ENCODE data around the gene TMEM72. TPM values are rescaled to one million over a fixed set of nuclear protein-coding genes. Genes with fewer than 3 reads are reported as not detected.

Gene TMEM72
- total RNA-seq, 1 donor from 2014 or later, result not detected

DNA sequence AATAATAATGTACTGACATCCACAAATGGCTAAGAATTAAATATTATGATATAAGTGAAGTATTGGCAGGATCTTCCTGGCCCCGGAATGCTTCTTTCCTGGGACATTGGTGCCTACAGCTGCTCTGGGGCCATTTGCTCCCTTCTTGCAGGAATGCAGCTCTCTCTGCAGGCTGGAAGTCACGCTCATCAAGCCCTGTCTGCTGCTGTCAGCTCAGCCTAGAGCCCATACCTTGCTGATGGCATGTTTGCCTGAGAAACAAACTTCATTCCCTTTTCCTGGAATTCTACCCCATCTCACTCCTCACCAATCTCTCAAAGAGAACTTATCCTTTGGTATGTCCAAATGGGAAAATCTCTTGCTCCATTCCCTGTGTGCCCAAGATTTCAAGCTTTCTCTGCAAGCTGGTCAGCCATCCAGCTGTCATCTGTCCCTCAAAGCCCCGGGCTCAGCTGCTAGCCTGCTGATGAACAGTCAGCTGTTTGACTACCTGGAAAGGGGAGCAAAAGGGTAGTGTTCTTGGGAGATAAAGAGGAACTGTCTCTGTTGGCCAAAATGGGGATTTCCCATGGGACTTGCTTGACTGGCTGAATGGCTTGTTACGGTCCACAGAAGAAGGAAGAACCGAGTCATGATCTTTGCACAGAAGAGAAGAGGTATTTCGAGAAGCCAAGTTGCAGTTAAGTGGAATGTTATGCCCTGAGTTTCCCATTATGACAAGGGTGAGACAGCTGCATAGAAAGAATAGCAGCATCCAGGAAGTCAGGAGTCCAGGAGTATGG, 36.4 kb downstream of the TMEM72 start:
- no peaks in the 10 kb centered on the region for H3K27me3 ChIP-seq (ENCODE audit: control insufficient read depth, insufficient read depth, low read length)
- no peak for DNase-seq (ENCODE audit: low read depth)
- no peak overlapping the region for H3K4me3 ChIP-seq (ENCODE audit: low read depth, low read length)
- H3K36me3 ChIP-seq (ENCODE audit: control insufficient read depth, insufficient read depth, low read length), result no peaks in the 10 kb centered on the region
- TF ChIP-seq, protein P1, sequence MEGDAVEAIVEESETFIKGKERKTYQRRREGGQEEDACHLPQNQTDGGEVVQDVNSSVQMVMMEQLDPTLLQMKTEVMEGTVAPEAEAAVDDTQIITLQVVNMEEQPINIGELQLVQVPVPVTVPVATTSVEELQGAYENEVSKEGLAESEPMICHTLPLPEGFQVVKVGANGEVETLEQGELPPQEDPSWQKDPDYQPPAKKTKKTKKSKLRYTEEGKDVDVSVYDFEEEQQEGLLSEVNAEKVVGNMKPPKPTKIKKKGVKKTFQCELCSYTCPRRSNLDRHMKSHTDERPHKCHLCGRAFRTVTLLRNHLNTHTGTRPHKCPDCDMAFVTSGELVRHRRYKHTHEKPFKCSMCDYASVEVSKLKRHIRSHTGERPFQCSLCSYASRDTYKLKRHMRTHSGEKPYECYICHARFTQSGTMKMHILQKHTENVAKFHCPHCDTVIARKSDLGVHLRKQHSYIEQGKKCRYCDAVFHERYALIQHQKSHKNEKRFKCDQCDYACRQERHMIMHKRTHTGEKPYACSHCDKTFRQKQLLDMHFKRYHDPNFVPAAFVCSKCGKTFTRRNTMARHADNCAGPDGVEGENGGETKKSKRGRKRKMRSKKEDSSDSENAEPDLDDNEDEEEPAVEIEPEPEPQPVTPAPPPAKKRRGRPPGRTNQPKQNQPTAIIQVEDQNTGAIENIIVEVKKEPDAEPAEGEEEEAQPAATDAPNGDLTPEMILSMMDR (IDR thresholded peaks at IDR 0.05; ENCODE audit: insufficient read depth, low read length, poor library complexity, severe bottlenecking), result no peak

DNA sequence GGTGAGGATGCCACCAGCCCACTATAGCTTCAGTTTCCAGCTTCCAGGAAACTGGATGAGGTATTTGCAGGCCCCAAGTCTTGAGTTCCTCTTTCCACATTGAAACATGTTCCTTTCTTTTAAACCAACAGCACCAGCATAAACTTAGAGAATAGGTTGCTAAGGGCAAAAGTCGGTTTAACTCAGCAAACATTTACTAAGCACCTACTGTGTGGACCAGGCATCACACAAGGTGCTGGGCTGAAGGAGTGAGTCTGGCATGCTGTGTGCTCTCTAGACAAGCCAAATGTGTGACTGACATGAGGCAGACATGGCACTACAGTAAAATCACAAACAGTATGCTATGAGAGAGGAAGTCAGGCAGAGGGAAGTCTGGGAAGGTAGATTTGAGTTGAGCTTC, 37.5 kb downstream of the TMEM72 start:
- H3K4me3 ChIP-seq (ENCODE audit: low read depth, low read length), result no peak overlapping the region
- no peaks in the 10 kb centered on the region for H3K36me3 ChIP-seq (ENCODE audit: control insufficient read depth, insufficient read depth, low read length)
- TF ChIP-seq, protein P1 (IDR thresholded peaks at IDR 0.05; ENCODE audit: insufficient read depth, low read length, poor library complexity, severe bottlenecking), result no peak
- no peak for DNase-seq (ENCODE audit: low read depth)
- no peaks in the 10 kb centered on the region for H3K27me3 ChIP-seq (ENCODE audit: control insufficient read depth, insufficient read depth, low read length)

DNA sequence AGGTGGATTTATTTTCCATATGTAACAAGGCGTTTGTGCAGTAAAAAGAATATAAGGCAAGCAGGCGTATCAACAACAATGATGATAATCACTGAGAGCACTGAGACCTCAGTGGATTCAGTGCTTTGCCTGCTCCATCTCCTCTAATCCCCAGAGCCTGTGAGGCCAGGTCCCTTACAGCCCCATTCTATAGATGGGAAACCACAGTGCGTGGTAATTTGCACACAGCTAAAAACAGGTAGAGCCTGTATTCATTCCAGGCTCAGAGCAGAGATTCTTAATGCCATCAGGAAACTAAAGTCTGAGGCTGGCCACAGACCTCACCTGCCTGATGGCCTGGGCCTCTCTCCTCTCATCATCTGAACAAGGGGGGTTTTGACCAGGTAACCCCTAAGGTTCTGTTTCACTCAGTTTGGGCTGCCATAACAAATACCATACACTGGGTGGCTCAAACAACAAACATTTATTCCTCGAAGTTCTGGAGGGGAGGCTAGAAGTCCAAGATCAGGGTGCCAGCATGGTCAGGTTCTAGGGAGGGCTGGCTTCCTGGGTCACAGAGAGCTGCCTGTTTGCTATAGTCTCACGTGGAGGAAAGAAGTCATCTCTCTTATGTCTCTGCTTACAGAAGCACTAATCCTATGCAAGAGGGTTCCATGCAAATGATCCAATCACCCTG, 38.1 kb downstream of the TMEM72 start:
- TF ChIP-seq, protein P1 (IDR thresholded peaks at IDR 0.05; ENCODE audit: insufficient read depth, low read length, poor library complexity, severe bottlenecking), result no peak
- Histone ChIP-seq H3K4me3 (ENCODE audit: low read depth, low read length) (no peak overlapping the region), H3K36me3 (ENCODE audit: control insufficient read depth, insufficient read depth, low read length) (no peaks in the 10 kb centered on the region), H3K27me3 (ENCODE audit: control insufficient read depth, insufficient read depth, low read length) (no peaks in the 10 kb centered on the region)
- DNase-seq (ENCODE audit: low read depth), result no peak

DNA sequence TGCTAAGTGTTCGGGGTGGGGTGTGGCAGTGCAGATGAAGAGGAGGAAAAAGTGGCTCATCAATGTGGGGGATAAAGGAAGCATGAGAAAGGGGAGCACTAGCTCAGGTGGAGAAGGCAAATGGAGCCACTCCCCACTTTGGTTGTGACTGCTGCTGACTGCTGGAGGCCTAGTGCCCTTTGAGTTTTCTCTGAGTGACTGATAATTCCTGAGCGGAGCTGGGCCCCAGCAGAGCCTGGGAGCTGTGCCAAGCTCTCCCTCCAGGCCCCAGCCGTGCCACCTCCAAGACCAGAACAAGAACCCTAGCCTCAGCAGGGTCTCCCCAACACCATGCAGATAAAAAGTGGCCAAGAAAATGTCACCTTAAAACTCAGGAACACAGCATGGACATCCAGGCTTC, 38.8 kb downstream of the TMEM72 start:
- TF ChIP-seq, protein P1 (IDR thresholded peaks at IDR 0.05; ENCODE audit: insufficient read depth, low read length, poor library complexity, severe bottlenecking), result no peak
- no peak overlapping the region for H3K4me3 ChIP-seq (ENCODE audit: low read depth, low read length)
- H3K36me3 ChIP-seq (ENCODE audit: control insufficient read depth, insufficient read depth, low read length), result no peaks in the 10 kb centered on the region
- H3K27me3 ChIP-seq (ENCODE audit: control insufficient read depth, insufficient read depth, low read length), result no peaks in the 10 kb centered on the region
- DNase-seq (ENCODE audit: low read depth), result no peak

DNA sequence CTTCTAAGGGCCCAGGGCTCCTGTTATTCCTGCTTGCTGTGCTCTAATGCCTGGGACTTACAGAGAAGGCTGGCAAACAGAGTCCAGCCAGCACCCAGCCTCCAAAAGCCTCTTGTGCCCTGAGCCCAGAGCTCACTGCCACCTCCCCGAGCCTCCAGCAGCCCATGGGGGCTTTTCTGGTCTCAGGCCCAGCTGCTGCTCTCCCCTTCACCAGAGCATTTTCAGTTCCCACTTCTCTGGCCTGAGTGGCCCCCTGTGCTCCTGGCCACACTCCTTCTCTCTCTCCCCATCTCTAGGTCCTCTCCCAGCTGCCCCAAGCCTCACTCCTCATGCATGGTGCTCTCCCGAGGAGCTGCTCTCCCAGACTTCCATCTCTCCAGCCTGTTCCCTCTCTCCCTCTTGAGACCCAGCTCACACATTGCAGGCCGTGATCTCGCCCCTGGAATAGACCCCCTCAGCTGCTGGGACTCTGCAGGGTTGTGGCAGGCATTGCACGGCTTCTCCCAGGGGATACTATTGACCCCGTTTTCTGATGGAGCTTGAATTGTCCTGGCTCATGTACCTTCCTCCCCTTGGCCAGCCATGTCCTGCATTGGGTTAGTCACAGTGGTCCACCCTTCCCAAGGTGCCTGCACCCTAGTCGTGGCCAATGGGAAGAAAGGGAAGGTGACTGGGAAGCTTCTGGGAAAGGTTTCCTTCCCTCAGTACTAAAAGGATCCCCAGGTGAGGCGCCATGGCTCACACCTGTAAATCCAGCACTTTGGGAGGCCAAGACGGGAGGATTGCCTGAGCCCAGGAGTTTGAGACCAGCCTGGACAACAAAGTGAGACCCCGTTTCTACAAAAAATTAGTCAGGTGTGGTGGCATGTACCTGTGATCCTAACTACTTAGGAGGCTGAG, 39.4 kb downstream of the TMEM72 start:
- no peaks in the 10 kb centered on the region for H3K27me3 ChIP-seq (ENCODE audit: control insufficient read depth, insufficient read depth, low read length)
- DNase-seq (ENCODE audit: low read depth), result no peak
- TF ChIP-seq, protein P1 (IDR thresholded peaks at IDR 0.05; ENCODE audit: insufficient read depth, low read length, poor library complexity, severe bottlenecking), result no peak
- no peaks in the 10 kb centered on the region for H3K36me3 ChIP-seq (ENCODE audit: control insufficient read depth, insufficient read depth, low read length)
- no peak overlapping the region for H3K4me3 ChIP-seq (ENCODE audit: low read depth, low read length)
